GM18858 (cell line): ENCODE measurements around the gene ETFBKMT.
A peak's percentile ranks its signal among the peaks of the same experiment; 100 is the strongest.

Experiments
- ATAC-seq: cut with Tn5 transposase; IDR thresholded peaks from one replicate; pipeline ENCODE4 v1.9.1; 2021; ENCODE audit not compliant: unreplicated experiment

The ETFBKMT gene

GRCh38 chr12:31659087-31659942, at the start of gene ETFBKMT:
ETFBKMT (plus strand) TSS chr12:31659688; CDS start chr12:31661954, 2,266 bp downstream.
- ATAC-seq, result peak; percentile 99

DNA sequence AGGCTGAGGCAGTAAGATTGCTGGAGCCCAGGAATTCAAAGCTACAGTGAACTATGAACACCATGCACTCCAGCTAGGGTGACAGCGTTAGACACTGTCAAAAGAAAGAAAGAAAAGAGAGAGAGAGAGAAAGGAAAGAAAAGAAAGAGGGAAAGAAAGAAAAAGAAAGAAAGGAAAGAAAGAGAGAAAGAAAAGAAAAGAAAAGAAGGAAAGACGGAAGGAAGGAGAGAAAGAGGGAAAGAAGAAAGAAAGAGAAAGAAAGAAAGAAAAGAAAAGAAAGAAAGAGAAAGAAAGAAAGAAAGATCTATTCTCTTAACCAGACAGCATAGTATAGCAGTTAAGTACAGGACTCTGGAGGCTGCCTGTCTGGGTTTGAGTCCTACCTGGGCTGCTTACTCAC, 46.7 kb upstream of the ETFBKMT start:
- no peak for ATAC-seq

DNA sequence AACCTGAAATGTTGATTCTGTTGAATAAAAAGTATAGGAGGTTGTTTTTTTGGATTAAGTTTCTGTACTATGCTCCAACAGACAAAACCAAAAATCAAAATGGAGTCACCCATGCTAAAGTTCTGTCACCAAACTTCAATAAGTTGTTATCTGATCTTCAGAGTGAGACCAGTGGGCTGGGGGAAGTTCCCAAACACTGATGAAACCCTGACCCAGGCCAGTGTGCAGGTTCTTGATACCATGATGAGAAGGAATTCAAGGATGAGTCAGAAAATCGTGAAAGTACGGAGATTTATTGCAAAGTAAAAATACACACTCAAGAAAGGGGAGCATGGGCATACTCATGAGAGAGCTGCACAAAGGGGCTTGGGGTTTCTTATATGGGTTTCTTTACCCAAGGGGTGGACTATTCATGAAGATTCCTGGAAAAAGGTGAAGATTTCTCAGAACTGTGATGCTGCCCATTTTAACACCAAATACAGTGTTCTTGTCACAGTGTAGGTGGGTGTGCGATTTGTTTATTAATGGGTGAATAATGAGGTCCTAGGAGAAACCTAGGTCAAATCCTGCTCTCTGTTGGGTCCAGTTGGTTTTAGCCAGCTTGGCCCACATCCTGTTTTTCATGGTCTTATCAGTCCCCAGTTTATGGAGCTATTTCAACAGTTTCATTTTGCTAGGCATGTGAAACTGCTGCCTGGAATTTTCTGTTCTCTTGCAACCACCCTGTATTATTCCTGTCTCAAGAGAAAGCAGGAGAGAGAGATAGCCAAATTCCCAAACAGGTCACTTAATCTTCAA, 41.1 kb upstream of the ETFBKMT start:
- no peak for ATAC-seq

DNA sequence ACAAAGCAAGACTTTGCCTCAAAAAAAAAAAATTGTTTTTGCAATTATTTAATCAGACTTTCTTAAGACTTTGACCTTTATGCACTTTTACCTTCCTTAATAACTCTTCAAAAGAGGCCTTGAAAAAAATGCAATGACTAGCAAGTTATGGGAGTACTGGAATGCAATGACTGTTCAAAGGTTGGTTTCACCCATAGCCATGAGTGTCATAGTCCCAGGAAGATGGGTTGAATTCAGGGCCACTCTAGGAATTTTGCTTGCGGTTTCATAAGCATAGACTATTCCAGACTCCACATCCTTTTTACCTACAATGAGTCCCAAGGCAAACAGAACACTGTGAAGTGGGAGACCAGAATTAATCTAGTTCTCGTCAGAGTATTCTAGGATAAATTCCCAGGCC, 39.2 kb upstream of the ETFBKMT start:
- ATAC-seq, result no peak

GRCh38 chr12:31622038-31622437, 37.5 kb upstream of the ETFBKMT start:
- ATAC-seq, result no peak

- no peak for ATAC-seq
These were observed 33.1 kb upstream of the ETFBKMT start for GRCh38 chr12:31626270-31626995.

GRCh38 chr12:31627456-31628054, 31.9 kb upstream of the ETFBKMT start:
- no peak for ATAC-seq

DNA sequence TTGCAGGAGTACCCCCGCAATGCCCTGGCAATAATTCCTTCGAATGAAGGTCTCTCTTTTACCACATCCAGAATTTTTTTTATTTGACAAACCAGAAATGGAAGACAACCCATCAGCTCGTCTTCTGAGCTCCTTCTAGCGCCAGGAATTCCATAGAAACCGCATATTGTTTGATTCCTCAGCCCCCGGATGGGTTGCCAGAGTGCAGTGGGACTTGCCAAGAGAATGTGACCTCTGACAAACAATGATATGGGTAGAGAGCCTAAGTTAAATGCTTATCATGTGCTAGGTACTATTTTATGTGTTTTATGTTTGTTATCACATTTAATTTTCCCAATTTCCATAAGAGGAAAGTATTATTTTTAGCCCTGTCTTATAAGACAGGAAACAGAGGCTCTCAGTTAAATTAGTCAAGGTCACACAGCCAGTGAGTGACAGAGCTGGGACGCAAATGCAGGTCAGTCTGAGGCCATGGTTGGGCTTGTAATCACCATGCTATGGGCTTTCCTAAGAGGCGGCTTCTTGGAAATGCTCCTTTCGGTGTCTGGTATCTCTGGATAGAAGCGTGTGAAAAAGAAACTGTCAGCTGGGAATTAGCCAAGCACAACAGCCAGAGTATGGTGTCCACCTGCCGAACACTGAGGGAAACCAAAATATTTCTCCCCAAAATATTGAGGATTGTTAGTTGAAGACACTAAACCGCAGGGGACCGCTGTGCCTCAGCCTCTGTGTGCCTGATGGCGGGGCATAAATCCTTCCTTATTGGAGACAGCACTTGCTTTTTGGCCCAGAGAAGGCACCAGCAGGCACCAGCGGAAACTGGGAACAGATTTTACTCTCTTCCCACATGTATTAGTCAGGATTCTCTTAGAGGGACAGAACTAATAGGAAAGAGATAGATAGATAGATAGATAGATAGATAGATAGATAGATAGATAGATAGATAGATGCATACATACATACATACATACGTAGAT, 29.4 kb upstream of the ETFBKMT start:
- no peak for ATAC-seq

DNA sequence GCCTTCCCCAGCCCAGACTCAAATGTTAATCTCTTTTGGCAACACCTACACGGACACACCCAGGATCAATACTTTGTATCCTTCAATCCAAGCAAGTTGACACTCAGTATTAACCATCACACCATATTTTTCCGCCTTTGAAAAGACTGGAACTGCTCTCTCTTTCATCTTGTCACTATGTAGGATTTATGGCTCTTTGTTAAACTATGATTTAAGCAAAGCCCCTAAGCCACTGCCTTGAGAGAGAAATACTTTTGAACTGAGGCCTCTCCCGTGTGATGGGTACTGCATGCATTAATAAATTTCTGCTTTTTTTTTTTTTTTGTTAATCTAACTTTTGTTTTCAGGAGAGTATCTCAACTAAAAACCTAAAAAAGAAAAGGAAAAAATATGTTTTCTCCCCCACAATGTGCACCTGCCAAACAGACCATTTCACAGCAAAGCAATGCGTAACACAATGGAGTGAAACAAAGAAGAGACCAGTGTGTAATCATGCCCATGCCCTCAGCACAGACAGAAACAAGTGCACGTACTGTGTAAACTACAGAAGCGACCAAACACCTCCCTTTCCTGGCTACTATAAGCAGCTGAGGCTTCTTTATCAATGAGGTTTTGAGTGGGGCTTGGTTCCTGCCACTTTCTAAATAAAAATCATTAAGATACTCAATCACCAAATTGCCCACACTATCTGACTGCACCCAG, 28.3 kb upstream of the ETFBKMT start:
- ATAC-seq, result no peak

DNA sequence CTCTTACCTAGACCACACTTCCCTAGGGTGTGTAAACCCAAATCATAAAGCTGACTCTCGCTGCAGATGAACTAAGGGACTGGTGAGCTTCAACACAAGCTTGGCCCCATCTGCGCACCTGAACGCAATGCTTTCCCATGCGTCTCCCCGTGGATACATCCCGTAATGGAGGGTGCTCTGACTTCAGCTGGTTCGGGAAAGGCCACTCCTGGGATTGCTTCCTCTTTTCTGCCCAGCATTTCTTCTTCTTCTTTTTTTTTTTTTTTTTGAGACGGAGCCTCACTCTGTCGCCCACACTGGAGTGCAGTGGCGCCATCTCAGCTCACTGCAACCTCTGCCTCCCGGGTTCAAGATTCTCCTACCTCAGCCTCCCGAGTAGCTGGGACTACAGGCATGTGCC, 27.7 kb upstream of the ETFBKMT start:
- ATAC-seq, result no peak

- no peak for ATAC-seq
These were observed 26.0 kb upstream of the ETFBKMT start for GRCh38 chr12:31633464-31633863.

DNA sequence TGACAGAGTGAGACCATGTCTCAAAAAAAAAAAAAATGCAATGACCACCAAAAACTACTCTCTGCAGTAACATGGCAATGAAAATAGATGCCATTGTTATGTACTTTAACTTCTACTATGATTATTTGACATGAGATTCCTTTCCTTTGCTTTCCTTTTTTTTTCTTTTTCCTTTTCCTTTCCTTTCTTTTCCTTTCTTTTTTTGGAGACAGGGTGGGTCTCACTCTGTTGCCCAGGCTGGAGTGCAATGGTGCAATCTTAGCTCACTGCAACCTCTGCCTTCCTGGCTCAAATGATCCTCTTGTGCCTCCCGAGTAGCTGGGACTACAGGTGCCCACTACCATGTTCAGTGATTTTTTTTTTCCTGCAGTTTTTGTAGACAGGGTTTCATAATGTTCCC, 24.9 kb upstream of the ETFBKMT start:
- ATAC-seq, result no peak

DNA sequence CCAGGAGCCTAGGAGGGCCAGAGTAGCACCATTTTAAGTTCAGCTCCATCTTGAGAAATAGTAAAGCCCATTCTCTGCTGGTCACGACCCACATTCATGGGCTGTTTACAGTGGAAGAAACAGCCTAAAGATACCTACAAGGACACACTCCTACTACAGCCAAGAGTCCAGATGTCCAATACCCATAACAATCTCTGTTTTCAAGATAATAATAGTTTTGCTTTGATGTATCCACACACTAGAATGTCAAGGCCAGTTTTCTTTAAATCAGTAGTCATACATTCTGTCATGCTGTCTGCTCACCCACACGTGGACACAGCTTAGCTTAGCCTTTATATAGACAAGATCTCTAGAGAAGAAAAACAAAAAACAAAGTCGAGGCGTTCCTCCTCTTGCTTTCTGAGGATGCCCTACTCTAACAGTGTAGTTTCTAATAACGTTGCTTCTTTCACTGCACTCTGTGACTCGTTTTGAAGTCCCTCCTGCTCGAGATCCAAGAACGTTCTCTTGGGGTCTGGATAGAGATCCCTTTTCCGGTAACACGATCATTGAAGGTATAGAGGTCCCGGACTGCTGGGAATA, 17.9 kb upstream of the ETFBKMT start:
- no peak for ATAC-seq

- ATAC-seq, result no peak
These were observed 15.0 kb upstream of the ETFBKMT start for GRCh38 chr12:31644536-31644935.

DNA sequence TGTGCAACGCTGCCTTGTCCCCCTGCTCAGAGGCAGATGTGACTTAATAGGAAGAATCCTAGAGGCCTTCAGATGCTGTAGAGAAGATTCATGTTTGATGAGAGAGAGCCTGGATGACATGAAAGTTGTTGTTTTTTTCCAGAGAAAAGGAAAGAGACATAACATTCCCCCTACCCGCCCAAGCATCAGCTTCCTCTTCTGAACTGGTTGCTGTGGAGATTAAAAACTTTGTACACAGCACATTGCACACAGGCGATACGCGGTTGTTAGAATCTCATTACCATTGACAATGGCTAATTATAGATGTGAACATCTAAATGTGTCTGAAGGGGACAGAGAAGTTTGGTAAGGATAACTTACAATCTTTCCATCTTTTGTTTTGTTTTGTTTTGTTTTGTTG, 13.6 kb upstream of the ETFBKMT start:
- no peak for ATAC-seq

DNA sequence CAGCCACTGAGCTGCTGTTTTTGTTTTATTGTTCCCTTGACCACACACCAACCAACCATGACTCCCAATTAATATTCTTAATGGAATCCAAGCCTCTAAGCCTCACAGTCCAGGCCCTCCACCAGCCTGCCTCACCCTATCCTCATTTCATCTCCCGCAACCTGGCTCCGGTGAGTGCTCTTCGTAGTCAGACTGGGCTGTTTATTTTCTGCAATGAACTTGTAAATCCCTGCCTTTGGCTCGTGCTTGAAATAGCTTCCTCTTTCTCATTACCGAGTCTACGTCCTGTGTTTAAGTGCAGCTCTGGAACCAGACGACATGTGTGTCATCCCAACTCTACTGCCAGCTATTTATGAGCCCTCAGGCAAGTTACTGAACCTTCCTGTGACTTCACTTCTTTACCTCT, 12.4 kb upstream of the ETFBKMT start:
- ATAC-seq, result no peak

DNA sequence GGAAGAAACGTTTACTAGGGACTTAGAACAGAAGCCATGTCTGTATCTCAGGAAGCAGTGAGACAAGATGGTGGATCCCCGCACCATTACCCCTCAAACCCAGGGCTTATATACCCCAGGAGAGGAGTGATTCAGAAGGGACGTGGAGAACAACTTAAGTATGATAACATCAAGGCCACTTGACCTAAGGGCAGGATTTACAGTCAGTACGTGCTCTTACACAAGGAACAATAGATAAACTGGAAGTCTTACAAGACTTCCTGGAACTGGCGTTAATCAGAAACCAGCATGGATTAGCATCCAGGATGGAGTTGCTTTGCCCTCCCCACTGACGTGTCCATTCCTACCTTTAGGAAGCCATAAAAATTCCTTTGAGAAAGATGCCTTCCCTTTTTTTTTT, 8.6 kb upstream of the ETFBKMT start:
- ATAC-seq, result no peak

- ATAC-seq, result no peak
These were observed 7.5 kb upstream of the ETFBKMT start for GRCh38 chr12:31651893-31652521.

DNA sequence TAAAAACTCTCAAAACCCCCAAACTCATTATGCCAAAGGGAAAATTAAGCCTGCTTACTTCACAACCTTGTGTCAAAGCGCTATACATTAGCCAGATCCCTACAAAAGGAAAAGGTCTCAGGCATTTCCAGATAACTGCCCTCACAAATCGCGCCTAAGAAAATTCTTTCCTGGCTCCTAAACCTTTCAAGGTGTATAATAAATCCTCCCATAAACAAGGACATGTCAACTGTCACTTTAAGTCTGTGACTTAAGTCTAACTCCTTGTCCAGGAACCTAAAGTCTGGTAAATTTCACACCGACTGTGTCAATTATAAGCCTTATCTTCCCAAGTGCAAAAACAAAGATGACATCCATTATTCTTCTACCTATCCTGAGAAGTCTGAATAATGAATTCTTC, 4.3 kb upstream of the ETFBKMT start:
- no peak for ATAC-seq
